Medulla oblongata (tissue), 1 donor: ENCODE data around the gene IL18R1.

Experiments
- DNase-seq: peaks from one replicate; pipeline ENCODE4 v3.0.0-alpha.2; 2015; ENCODE audit errors: extremely low spot score

IL18R1 gene

DNA sequence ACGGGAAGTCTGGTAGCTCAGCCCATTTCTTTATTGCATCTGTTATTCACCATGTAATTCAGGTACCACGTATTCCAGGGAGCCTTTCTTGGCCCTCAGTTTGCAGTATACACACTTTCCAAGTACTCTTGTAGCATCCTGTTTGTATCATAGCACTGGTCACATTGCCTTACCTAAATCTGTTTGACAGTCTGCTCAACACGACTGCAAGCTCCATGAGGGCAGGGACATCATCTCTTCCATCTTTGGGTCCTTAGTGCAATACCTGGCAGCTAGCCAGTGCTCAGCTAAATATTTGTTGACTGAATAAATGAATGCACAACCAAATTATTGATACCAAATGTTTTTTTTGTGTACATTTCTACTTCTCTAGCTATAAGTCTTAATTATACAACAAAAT is 11.2 kb upstream of the IL18R1 start:
- DNase-seq: no peak

DNA sequence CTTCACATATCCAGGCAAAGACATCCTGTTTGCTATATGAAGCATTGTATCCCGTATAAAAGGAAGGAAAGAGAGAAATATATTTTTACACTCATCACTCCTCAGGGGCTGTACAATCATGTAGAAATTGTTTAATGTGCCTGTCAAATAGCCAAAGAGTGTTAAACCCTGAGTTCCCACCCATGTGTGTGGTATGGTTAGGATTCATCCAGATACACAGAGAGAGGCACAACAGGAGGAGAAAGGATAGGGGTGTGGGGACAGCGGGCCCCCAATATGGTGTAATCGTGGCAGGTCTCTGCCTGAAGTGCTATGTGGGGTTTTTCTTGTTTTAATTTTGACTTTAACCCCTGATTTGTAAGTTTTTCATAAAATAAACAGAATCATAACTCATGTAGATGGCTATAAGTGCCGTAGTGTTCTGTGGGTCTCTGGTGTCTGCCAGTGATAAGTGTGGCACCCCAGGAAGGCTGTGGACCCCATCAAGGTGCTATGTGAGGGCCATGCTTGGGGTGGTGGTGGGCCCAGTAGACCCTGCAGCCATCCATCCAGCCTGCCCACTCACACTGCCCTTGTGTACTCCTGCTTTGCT is 10.2 kb upstream of the IL18R1 start:
- no peak for DNase-seq

DNA sequence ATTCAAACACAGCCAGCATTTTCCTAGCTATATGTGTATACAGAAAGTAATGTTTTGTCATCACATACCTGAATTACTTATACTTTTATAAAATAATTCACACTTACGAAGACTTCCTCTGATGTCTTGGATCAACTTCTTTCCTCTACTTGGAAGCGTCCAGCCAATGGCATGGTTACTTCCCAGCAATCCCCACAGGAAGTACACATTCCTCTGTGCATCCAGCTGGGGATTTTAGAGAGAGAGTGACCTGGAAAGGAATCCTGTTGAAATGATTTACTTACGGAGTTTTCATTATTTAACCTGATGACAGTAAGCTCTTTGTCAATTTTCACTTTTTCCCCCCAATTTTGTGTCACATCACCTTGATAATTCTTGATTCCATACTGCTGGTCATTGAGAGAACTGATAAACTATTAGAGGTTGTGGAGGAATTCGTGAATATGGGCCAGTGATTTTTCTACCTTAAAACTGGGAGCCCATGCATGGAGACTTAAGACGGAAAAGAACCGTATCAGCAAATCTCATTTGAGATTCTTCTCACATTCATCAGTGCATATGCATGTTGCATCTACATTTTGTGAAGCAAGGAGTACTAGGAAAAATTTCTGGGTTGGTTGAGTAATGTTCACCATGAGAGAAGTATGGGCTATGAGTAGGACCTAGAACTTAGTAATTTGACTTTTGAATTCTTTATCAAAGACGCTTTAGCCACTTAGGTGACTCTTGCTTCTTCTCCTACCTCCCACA is 9.0 kb upstream of the IL18R1 start:
- no peak for DNase-seq

DNA sequence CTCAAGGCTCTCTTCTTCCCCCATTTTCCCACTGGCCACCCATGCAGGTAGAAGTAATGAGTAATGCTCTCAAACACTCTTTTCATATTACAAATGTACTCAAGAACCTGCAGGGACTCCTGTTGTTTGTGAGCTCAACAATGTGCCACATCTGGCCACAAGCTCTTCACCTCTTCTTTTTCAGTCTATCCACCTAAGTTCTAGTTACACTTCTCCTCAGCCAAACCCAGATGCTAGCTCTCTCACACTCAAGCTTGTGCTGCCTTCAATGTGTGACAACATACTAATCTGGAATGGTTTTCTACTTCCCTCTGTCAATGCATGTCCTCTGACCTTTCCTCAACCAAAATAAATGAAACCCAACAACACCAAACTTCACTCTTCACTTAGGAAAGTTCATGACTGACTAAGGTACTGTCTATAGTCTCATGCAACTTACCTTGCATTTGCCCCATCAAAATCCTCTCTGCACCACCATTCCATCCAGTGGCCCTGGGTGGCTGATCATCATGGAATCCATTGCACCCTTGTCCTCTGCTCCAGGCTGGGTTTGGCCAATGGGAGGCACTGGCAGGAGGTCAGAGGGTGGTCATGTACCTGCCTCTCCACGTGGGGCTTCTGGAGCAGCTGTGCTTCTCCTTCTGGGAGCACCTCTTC is 5.3 kb upstream of the IL18R1 start:
- DNase-seq: no peak

DNA sequence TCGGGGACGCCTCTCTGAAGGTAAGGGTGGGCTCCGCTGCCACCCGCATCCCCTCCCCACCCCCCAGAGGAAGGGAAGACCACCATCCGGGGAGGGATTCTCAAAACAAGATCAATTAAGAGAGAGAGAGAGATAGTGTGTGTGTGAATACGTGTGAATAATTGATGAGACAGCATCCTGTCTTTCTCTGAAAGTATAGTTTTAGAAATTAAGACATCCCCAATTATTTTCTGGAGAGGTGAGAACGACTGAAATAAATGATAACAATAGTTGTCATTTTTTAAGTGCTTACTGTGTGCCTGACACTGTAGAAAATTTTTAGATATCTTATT is 751 bp downstream of the IL18R1 start:
- no peak for DNase-seq

DNA sequence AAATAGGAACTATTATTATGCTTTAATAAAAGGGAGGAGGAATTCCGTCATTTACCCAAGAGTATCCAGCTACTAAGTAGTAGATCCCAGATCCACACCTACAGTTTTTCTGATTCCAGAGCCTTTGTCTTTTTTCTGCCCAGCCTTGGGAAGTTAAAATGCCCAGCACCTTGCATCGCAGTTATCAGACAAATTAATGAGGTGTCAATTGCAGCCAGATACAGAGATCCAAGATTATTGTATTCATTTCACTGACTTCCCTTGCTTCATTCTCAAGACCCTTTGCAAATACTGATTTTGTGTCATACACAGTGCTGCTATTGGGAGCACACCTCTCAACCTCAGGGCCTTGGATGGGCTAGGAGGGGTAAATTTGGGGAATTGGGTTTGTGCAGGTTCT is 1.1 kb downstream of the IL18R1 start:
- DNase-seq: no peak

DNA sequence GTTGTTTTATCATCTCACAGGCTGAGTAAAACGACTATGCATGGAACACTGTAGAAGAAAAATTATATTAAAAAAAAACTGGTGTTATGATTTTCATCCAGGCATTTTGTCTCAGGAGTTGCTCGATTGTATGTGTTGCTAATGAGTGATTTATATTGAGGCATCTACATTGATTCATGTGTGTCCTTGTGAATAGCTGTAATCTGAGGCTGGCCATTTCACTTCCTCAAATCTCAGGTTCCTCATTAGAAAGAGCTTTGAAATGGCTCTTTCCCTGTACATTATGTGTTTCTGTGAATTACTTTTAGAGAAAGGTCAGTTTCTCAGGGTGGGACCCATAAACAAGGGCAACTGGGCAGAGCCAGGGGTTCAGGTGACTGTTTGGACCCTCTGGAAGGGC is 2.3 kb downstream of the IL18R1 start:
- DNase-seq: peak; percentile 33

DNA sequence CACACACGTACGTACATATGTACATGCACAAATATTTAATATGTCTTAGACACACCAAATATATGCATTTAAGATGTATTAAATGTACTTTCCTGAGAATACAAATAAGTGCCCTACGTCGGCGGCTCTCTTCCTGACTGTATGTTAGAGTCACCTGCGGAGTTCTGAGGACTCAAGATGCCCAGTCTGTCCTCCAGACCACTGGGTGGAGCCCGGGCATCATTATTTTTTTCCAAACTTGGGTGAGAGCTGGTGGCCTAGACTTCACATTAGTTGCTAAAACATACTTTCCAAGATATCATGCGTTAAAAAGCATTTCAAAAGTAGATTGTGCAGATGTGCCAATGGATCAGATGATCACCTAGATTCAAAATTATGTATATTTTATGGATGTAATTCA is 2.9 kb downstream of the IL18R1 start:
- no peak for DNase-seq

DNA sequence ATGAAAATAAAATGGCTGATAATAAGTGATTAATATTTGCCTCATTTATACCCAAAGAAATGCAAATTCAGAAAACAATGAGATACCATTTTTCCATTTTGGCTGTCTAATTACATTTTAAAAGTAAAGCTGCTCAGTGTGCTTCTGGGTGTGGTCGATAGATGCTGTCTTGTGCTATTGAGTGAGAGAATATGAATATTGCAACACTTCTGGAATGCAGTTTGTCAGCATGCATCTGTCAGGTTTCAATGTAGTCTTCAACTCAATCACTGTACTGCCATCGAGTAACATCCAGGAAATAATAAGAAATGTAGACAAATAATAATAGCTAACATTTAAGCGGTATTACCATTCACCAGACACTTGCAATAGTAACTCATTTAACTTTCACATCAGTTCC is 3.9 kb downstream of the IL18R1 start:
- DNase-seq: no peak

DNA sequence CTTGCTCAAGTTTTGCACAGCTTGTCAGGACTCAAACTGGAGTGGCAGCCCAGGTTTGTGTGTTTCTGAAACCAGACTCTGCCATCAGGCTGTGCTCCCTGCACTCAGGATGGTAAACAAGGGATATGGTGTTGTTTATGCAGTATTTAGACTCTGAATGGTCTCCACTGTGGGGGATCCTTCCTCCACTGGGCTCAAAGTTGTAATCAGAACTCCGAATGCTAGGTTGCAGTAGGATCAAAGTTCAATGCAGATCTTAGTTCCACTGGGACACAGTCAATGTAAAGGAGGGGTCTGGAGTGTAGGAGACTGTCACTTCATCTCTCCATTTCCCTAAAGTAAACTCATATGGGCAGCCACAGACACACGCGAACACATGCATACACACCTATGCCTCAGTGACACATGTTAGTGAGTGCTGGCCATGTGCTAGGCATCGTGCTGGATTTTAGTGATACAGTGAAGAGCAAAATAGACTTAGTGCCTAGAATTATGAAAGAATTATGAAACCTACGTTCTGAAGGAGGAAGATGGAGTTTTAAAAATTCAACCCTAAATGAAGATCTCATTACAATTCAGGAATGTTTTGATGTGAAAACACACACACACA is 6.1 kb downstream of the IL18R1 start:
- no peak for DNase-seq

DNA sequence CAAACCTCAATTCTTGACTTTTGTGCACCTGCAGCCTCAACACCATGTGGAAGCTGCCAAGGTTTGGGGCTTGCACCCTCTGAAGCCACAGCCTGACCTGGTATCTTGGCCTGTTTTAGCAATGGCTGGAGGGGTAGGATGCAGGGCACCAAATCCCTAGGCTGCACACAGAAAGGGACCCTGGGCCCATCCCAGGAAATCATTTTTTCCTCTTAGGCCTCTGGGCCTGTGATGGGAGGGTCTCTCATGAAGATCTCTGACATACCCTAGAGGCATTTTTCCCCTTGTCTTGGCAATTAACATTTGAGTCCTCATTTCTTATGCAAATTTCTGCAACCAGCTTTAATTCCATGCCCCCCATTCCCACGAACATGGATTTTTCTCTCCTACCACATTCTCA is 10.2 kb downstream of the IL18R1 start:
- no peak for DNase-seq

DNA sequence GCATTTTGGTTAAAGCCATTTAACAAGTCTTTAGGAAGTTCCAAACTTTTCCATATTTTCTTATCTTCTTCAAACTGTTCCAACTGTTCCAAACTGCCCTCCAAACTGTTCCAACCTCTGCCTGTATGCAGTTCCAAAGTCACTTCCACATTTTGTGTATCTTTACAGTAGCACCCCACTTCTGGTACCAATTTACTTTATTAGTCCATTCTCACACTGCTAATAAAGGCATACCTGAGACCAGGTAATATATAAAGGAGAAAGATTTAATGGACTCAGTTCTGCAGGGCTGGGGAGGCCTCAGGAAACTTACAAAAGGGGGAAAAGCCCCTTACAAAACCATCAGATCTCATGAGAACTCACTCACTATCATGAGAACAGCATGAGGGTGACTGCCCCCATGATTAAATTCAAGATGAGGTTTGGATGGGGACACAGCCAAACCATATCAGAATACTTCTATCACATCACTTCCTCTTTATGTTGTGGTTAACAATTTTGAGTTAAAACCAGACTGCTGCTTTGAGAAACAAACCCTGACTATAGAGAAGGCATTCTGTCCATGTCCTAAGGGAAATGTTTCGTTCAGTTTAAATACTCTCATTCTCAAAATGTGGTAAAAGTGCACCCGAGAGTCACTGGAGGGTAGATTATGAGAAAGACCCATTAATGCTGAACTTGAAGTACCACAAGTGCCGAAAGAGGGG is 11.0 kb downstream of the IL18R1 start:
- no peak for DNase-seq

DNA sequence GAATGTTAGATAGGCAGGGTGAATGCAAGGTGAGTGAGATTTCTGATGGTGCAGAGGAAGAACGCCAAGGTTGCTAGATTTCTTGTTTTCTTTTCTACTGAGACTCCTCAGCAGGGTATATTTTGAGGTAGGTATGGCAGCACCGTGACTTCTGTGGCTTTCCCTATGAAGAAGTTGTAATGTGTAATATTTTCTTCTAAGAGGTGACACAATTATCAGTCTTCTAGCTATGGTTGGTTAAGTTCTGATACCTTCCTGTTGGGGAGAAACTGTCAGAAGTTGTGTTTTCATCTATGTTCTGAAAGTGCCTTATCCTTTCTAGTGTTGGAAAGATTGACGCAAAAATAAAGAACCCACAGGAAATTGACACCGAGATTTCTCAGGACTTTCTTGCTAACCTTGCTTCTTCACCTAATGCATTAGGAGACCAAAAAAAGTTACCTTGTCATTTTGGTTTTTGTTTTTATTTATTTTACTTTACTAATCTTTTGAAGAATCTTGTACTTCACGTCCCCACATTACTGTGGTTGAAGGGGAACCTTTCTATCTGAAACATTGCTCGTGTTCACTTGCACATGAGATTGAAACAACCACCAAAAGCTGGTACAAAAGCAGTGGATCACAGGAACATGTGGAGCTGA is 11.9 kb downstream of the IL18R1 start:
- DNase-seq: no peak

DNA sequence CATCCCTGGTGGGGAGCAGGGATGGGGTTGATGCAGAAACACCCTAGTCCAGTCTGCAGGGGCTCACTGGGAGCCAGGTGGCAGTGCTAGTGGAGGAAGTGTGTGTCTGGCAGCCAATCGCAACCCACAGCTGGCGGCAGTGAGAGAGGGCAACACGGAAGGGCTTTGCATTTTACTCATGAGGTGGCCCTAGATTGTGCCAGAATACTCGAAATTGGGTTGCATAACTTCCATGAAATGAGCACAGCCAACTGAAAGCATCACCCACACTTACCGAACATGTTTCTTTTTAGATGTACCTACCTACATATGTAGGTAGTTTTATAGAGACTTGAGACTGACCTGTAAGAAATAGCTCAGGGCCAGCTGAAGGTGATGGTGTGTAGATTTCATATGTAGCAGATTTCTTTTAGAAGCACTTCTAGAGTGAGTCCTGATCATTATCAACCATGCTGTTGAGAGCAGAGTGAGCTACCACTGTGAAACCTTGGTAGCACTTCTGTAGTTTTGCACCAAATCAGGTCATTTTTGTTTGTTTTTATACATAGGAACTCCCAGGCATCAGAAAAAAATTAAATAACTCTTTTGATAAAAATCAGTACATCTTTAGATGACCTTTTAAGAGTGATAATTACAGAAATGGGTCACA is 13.0 kb downstream of the IL18R1 start:
- DNase-seq: no peak

DNA sequence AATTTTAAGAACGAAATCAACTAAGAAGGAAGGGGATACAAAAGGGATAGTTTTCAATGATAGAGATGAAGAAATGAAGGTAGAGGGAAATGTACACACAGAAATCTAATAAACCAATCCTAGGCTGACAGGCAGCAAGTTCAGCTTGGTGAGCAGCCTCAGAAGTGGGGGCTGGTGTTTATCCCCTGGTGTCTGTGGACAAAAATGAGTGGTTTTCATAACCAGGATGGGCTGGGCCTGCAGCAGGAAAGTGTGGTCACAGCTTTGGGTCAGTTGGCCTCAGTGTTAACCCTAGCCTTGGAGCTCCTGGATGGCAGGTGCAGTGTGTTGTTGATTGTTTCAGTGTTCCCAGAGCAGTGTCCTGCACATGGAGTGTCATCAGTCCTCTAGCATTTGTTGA is 14.3 kb downstream of the IL18R1 start:
- DNase-seq: no peak

DNA sequence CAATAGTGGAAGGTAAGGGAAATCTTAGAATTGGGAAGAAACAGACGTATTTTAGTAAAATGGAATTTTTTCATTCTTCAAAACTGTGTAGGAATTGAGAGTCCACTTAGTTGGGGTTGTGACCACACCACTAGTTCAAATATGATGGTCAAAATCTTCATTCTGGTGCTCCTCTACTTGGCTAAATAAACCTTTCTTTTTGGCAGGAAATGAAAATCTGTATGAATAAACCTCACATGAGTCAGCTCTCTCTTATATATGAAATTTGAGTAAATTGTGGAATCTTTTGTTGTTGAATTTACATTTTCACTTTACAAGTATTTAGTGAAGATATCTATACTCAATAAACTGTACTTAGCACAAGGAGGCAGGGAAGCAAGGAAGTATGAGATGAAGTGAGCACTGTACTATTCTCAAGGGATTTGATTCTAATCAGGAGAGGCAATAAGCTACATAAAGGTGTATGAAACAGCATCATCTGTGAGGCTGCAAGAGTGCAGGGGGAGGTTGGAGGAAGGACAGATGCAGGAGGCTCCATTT is 20.5 kb downstream of the IL18R1 start:
- no peak for DNase-seq

DNA sequence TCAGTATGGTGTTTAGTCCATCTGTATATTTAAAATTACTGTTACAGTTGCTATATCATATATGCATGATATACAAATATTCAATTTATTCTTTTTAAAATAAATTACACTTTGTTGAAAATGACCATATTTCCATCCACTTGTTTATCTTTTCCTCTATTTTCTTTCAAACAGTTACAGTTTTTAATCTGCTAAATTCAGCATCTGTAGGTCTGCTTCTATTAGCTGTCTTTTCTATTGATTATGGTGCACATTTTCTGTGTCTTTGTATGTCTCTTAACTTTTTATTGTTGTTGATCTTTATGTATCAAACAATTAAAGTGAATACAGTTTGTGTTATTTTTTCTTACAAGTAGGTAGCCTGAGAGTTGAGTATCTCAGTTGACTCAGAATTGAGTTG is 28.1 kb downstream of the IL18R1 start:
- no peak for DNase-seq

DNA sequence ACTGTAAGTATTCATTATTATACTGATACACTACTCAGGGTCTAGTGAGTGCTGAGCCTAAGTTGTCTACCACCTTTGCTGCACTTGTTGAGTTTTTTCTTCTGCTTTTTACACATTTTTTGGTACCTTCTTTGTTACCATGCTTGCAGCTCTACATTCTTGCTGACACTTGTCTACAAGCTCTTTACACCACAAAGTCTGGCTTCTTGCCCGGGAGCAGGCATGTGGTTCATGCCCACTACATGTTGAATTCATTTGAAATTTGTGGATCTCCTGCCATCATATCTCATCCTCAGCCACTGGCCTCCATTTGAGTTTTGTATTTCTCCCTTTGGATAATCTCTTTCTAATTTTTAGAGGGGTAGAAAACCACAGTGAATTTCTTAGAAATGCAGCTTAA is 29.9 kb downstream of the IL18R1 start:
- no peak for DNase-seq

DNA sequence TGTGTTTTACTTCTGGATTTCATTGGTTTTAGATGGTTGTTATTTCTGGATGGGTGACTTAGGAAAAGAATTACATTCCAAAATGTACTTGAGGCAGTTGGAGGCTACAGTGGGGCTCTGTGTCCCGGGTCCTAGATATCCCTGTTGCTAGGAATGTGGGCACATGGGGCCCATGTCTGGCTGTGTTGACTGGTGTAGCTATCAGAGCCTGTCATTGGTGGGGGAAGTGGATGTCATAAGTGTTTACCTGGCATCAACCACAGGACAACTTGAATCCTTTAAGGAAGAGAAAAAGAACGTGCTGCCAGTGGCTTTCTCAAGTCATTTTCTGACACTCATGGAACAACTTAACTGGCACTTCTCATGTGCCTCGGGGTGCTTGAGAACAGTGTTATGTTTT is 30.4 kb downstream of the IL18R1 start:
- no peak for DNase-seq

DNA sequence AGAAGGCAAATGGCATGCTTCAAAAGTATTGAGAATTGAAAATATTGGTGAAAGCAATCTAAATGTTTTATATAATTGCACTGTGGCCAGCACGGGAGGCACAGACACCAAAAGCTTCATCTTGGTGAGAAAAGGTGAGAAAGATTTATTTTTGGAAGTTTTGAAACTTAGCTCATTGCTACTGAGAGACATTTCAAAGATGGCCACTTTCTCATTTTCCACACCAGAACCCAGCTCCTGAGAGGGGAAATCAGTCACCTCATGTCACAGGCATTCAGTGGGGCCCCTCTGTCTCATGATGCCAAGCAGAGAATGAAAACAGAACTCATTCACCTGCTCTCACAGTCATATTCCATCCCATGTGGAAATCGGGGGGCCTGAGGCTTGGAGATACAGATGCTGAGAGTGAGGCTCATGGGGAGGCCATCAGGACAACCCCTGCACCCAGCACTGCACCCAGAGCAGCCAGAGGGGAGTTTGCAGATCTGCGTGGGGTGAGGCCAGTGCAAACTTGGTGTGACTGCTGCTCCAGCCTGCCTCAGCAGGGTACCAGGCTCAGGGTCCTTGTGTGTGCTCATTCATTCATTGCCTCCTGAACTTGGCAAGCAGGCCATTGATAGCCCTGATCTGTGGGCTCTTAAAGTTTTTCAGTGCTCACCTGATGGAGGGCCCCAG is 31.4 kb downstream of the IL18R1 start:
- DNase-seq: no peak
